ENCODE data around the gene SLAMF7. TPM values are rescaled to one million over a fixed set of nuclear protein-coding genes. Genes with fewer than 3 reads are reported as not detected.

SLAMF7 gene
- total RNA-seq, 2 donors from 2014 or later, result 0.71 to 2.7 TPM

- Histone ChIP-seq H3K27me3 (replicated peaks; ENCODE audit: insufficient read depth) (no peaks in the 10 kb centered on the region), H3K27ac (no peak within 1 kb of the TSS), H3K36me3 (no peaks in the 10 kb centered on the region), H3K4me3 (peak within 1 kb of the TSS; percentile 27), H3K9me3 (no peaks in the 10 kb centered on the region), H3K4me1 (ENCODE audit: control insufficient read depth in 1 of 2, low read depth in 2 of 2) (no peaks in the 10 kb centered on the region)
- TF ChIP-seq CTCF (IDR thresholded peaks at IDR 0.05), result no peak
- DNase-seq (ENCODE audit: low spot score) (no peak), ATAC-seq (ENCODE audit: insufficient number of reproducible peaks, low FRiP score, low read depth) (no peak)
Observed at GRCh38 chr1:160795951-160796383, 56.9 kb downstream of the SLAMF7 start, which contains the start of gene LY9. LY9 (plus strand) TSS chr1:160796174; CDS start chr1:160796188, 14 bp downstream.

DNA sequence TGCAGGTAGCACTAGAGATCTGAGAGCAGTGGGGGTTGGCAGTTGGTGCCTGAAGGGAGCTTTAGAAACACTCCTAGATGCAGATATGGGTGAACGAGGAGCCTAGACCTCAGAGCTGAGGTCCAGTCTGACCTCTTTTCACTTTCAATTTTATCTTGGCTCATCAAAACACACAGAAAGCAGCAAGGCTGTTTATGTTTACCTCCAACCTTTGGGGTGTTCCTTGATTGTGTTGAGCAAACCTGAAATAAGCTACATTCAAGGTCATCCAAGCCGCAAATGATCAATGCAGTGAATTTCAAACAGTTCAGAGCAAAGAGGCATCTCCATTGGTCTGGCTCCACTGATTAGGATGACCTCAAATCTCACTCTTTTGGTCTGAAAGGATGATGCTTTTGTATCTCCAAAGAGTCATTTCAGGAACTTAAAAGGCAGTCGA is 58.2 kb downstream of the SLAMF7 start:
- Histone ChIP-seq H3K27ac (no peak overlapping the region), H3K36me3 (no peaks in the 10 kb centered on the region), H3K9me3 (no peaks in the 10 kb centered on the region), H3K27me3 (replicated peaks; ENCODE audit: insufficient read depth) (no peaks in the 10 kb centered on the region), H3K4me3 (no peak overlapping the region), H3K4me1 (ENCODE audit: control insufficient read depth in 1 of 2, low read depth in 2 of 2) (no peaks in the 10 kb centered on the region)
- ATAC-seq (ENCODE audit: insufficient number of reproducible peaks, low FRiP score, low read depth) (no peak), DNase-seq (ENCODE audit: low spot score) (no peak)
- no peak for TF ChIP-seq CTCF (IDR thresholded peaks at IDR 0.05)

DNA sequence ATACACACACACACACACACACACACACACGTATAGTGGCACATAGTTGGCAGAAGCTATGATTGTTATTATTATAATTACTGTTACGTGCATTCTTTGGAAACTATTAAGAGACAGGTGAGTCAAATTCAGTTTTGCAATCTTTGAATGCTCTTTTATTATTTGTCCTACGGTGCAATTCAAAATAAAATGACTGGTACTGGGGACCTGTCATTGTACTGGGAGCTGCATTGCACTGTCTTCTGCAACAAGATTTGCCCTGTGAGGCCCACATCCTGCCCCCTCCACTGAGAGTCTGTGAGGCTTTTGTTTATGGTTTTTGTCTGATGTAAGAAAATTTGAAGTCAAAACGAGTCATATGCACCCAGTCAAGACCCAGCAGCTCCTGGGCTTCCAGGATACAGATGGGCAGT is 58.8 kb downstream of the SLAMF7 start:
- no peak overlapping the region for H3K27ac ChIP-seq
- no peaks in the 10 kb centered on the region for H3K36me3 ChIP-seq
- H3K9me3 ChIP-seq, result no peaks in the 10 kb centered on the region
- no peaks in the 10 kb centered on the region for H3K27me3 ChIP-seq (replicated peaks; ENCODE audit: insufficient read depth)
- H3K4me1 ChIP-seq (ENCODE audit: control insufficient read depth in 1 of 2, low read depth in 2 of 2), result no peaks in the 10 kb centered on the region
- no peak overlapping the region for H3K4me3 ChIP-seq
- ATAC-seq (ENCODE audit: insufficient number of reproducible peaks, low FRiP score, low read depth), result no peak
- DNase-seq (ENCODE audit: low spot score), result no peak
- TF ChIP-seq CTCF (IDR thresholded peaks at IDR 0.05), result no peak

GRCh38 chr1:160798439-160798838 is 59.4 kb downstream of the SLAMF7 start:
- Histone ChIP-seq H3K27me3 (replicated peaks; ENCODE audit: insufficient read depth) (no peaks in the 10 kb centered on the region), H3K9me3 (no peaks in the 10 kb centered on the region), H3K27ac (no peak overlapping the region), H3K4me3 (no peak overlapping the region), H3K4me1 (ENCODE audit: control insufficient read depth in 1 of 2, low read depth in 2 of 2) (no peaks in the 10 kb centered on the region), H3K36me3 (no peaks in the 10 kb centered on the region)
- DNase-seq (ENCODE audit: low spot score), result no peak
- ATAC-seq (ENCODE audit: insufficient number of reproducible peaks, low FRiP score, low read depth), result no peak
- TF ChIP-seq CTCF (IDR thresholded peaks at IDR 0.05), result no peak

DNA sequence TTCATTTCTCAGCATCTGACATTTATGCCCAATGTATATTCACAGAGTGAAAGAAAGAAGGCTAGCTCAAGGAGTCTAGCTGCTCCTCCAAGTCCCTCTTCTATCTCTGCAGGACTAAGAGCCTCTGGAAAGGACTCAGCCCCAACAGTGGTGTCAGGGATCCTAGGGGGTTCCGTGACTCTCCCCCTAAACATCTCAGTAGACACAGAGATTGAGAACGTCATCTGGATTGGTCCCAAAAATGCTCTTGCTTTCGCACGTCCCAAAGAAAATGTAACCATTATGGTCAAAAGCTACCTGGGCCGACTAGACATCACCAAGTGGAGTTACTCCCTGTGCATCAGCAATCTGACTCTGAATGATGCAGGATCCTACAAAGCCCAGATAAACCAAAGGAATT is 60.6 kb downstream of the SLAMF7 start:
- TF ChIP-seq CTCF (IDR thresholded peaks at IDR 0.05), result no peak
- Histone ChIP-seq H3K9me3 (no peaks in the 10 kb centered on the region), H3K27ac (no peak overlapping the region), H3K36me3 (no peaks in the 10 kb centered on the region), H3K4me1 (ENCODE audit: control insufficient read depth in 1 of 2, low read depth in 2 of 2) (no peaks in the 10 kb centered on the region), H3K4me3 (no peak overlapping the region), H3K27me3 (replicated peaks; ENCODE audit: insufficient read depth) (no peaks in the 10 kb centered on the region)
- no peak for DNase-seq (ENCODE audit: low spot score)
- no peak for ATAC-seq (ENCODE audit: insufficient number of reproducible peaks, low FRiP score, low read depth)
